Ecto neural progenitor cell (in vitro differentiated cells): Measurements from ENCODE around the gene SLC25A22.

ENCODE experiments used
- DNase-seq: peaks from one replicate; pipeline ENCODE4 v3.0.0-alpha.2; 2018; ENCODE audit warnings: low spot score

SLC25A22 gene

DNA sequence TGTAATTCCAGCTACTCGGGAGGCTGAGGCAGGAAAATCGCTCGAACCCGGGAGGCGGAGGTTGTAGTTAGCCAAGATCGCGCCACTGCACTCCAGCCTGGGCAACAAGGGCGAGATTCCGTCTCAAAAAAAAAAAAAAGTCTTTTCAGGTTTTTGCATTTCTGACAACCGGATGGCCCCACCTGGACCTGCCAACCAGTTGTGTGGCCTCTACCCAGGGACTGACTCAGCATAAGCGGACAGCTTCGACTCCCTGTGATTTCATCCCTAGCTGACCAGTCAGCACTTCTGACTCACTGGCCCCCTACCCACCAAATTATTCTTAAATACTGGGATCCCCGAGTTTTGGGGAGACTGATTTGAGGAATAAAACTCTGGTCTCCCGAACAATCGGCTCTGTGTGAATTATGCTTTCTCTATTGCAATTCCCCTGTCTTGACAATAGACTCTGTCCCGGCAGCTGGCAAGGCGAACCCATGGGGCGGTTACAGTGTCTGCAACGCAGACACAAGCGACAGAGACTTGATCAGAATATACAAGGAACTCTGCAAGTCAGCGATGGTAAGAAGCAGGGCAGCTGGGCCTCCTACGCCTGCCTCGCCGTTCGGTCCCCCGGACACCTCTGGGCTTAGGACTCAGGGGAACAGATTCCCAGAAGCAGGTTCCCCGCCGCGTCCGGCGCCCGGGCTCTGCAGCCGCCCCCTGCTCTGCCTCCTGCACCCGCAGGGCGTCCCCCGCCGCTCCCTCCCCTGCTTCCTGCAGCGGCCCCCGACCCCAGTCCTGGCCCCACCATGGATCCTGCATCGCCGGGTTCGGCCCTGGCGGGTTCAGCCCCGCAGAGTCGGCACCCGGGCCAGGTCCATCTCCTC, 51.6 kb downstream of the SLC25A22 start:
- no peak for DNase-seq

DNA sequence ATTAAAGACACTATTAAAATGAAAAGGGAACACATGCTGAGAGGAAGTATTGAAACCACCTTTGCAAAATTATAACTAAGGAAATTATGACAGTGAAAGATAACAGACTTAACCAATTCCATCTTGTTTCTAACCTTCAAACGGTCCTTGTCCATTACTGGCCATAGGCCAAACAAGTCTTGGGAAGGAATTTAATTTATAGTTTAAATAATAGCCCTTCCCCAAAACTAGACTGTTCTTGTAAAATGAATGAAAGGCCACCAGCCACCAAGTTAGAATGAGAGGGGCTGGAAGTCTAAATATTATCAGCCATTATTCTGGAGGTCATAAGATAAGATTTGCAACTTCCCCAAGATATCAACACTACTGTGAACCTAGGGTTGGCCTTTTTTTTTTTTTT, 52.7 kb downstream of the SLC25A22 start:
- DNase-seq, result no peak

DNA sequence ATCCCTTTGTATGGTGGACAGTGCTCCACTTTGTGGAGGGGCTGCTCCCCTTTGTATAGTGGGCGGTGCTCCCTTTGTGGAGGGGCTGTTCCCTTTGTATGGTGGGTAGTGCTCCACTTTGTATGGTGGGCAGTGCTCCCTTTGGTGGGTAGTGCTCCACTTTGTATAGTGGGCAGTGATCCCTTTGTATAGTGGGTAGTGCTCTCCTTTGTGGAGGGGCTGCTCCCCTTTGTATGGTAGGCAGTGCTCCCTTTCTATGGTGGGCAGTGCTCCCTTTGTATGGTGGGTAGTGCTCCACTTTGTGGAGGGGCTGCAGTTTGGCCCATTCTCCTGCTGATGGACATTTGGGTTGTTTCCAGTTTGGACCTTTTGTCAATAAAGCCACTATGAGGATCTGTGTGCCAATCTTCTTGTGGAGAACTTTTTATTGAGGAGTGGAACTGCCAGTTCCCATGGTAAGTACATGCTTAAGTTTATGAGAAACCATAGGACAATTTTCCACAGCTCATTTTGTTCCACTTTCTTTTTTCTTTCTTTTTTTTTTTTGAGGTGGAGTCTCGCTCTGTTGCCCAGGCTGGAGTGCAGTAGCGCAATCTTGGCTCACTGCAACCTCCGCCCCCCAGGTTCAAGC, 55.4 kb downstream of the SLC25A22 start:
- no peak for DNase-seq

DNA sequence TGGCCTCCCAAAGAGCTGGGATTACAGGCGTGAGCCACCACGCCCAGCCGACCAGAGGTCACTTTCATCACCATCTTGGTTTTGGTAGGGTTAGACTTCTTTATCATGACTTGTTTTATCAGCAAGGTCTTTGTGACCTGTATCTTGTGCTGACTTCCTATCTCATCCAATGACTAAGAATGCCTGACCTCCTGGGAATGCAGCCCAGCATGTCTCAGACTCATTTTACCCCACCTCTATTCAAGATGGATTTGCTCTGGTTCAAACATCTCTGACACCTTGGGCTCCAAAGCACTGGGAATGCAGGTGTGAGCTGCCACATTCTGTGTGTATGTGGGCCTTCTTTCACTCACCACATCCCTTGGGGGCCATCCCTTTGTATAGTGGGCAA, 55.9 kb downstream of the SLC25A22 start:
- no peak for DNase-seq
